Measurements from ENCODE around the gene XPNPEP2.

- TF ChIP-seq CTCF (IDR thresholded peaks at IDR 0.05) (no peak), POLR2A (IDR thresholded peaks at IDR 0.05) (no peak)
Measured at GRCh38 chrX:129747533-129747932, 8.8 kb downstream of the XPNPEP2 start.
